K562 (cell line): ENCODE measurements around the gene DOCK1. TPM values are rescaled to one million over a fixed set of nuclear protein-coding genes. Genes with fewer than 3 reads are reported as not detected.

Source experiments
- CBFB ChIP-seq: sonication (generic); formaldehyde crosslinking; IDR thresholded peaks from 2 replicates; pipeline ENCODE4 v1.4.0; 2020; ENCODE audit warnings: mild to moderate bottlenecking, missing genetic modification reagents
- CREB5 ChIP-seq: fragments of 250-450 bp; sonication (Bioruptor Pico); IDR thresholded peaks from 2 replicates; pipeline ENCODE4 v1.5.0; 2020; ENCODE audit warnings: mild to moderate bottlenecking
- CXXC5 ChIP-seq: fragments of 250-450 bp; sonication (Bioruptor Pico); IDR thresholded peaks from 2 replicates; pipeline ENCODE4 v1.8.0; 2022; ENCODE audit warnings: inconsistent platforms, mild to moderate bottlenecking, moderate library complexity
- FOXP1 ChIP-seq: sonication (generic); formaldehyde crosslinking; IDR thresholded peaks from 2 replicates; pipeline ENCODE4 v1.8.0; 2022; ENCODE audit warnings: mild to moderate bottlenecking, missing genetic modification reagents
- KAT2B ChIP-seq: IDR thresholded peaks from one replicate; pipeline ENCODE4 v1.6.1; 2012; ENCODE audit warnings: low read depth, mild to moderate bottlenecking, control low read depth, inconsistent platforms, low read length, moderate library complexity
- MGA ChIP-seq: fragments of 450-650 bp; IDR thresholded peaks from 2 replicates; pipeline ENCODE4 v1.6.1; 2016; ENCODE audit warnings: mild to moderate bottlenecking, moderate library complexity
- PML ChIP-seq: IDR thresholded peaks from 2 replicates; pipeline ENCODE4 v1.6.1; 2012; ENCODE audit warnings: low read length, inconsistent platforms
- PPARD ChIP-seq: fragments of 250-450 bp; sonication (Bioruptor Pico); IDR thresholded peaks from 2 replicates; pipeline ENCODE4 v1.8.0; 2022; ENCODE audit warnings: inconsistent platforms, mild to moderate bottlenecking, moderate library complexity
- SRSF3 ChIP-seq: fragments of 200-400 bp; formaldehyde crosslinking; IDR thresholded peaks from 2 replicates; pipeline ENCODE4 v1.6.1; 2016; ENCODE audit warnings: mild to moderate bottlenecking, low read length, moderate library complexity; ENCODE audit not compliant: insufficient read depth
- ZBTB2 ChIP-seq: fragments of 450-650 bp; IDR thresholded peaks from 2 replicates; pipeline ENCODE4 v1.6.1; 2016; ENCODE audit warnings: antibody characterized with exemption
- polyA plus RNA-seq, 8 experiments: library from polyadenylated mRNA; depleted of rRNA in 4 of 8; stranded (reverse) in 5 of 8; unstranded in 3 of 8; fragments of >200 nt; fragmentation: Nextera tagmentation in 2 of 8; fragmentation: Illumina TruSeq in 1 of 8; extraction: Ambion mirVana in 2 of 8; extraction: Trizol in 1 of 8; gene quantifications; 2 replicates each; pipeline versions ENCODE4 v1.2.1 to v1.2.3, GENCODE V29; 2011 to 2014; ENCODE audit warnings: inconsistent platforms in 1 of 8, missing spikeins in 1 of 8
- total RNA-seq, 7 experiments: library from RNA; depleted of rRNA in 6 of 7; stranded (reverse); fragments of >200 nt in 6 of 7; fragmentation: Illumina TruSeq in 2 of 7; extraction: Trizol in 2 of 7; gene quantifications; 2 replicates each; pipeline versions ENCODE4 v1.2.1 to v1.2.3, GENCODE V29; 2011 to 2021; ENCODE audit warnings: low replicate concordance in 1 of 7

DOCK1 gene
- total and polyA plus RNA-seq, 9 of the 15 experiments (the other 6 are each of a cell fraction or from before 2014, with no cell fraction given) = 0.31 TPM; not detected in 8

- TF ChIP-seq MGA = no peak
- TF ChIP-seq ZBTB2 = no peak
- TF ChIP-seq CBFB (CRISPR knock-in tag) = no peak
- TF ChIP-seq PML = no peak
- no peak for TF ChIP-seq SRSF3
- no peak for TF ChIP-seq KAT2B
- no peak for TF ChIP-seq CREB5 (CRISPR knock-in tag)
- no peak for TF ChIP-seq CXXC5 (CRISPR knock-in tag)
- no peak for TF ChIP-seq FOXP1 (CRISPR knock-in tag)
- no peak for TF ChIP-seq PPARD (CRISPR knock-in tag)
Observed at GRCh38 chr10:127402596-127403409, 497.6 kb downstream of the DOCK1 start (continued).
